HS-5 (cell line): ENCODE results near the gene TECPR2.
"Not testable (repeated sequence)": the region's sequence is repeated elsewhere in the genome, so short reads cannot be mapped to it uniquely, and the experiment has no call there.

Source experiments
- DNase-seq: peaks from one replicate; pipeline ENCODE4 v3.0.0-alpha.2; 2012; ENCODE audit warnings: low read depth

The TECPR2 gene

GRCh38 chr14:102333390-102333789, 29.4 kb upstream of the TECPR2 start:
- DNase-seq = no peak

GRCh38 chr14:102333795-102334705, 28.7 kb upstream of the TECPR2 start:
- DNase-seq = no peak

GRCh38 chr14:102335163-102335562, 27.6 kb upstream of the TECPR2 start:
- no peak for DNase-seq

GRCh38 chr14:102338724-102339123, 24.0 kb upstream of the TECPR2 start:
- no peak for DNase-seq

GRCh38 chr14:102341566-102341965, 21.2 kb upstream of the TECPR2 start:
- no peak for DNase-seq

GRCh38 chr14:102342238-102342637, 20.5 kb upstream of the TECPR2 start:
- no peak for DNase-seq

- no peak for DNase-seq
Observed at GRCh38 chr14:102344084-102344483, 18.7 kb upstream of the TECPR2 start.

- DNase-seq = no peak
Observed at GRCh38 chr14:102344485-102344884, 18.3 kb upstream of the TECPR2 start.

- no peak for DNase-seq
Observed at GRCh38 chr14:102345232-102345631, 17.5 kb upstream of the TECPR2 start.

- DNase-seq = no peak
Observed at GRCh38 chr14:102346645-102347044, 16.1 kb upstream of the TECPR2 start.

- no peak for DNase-seq
Observed at GRCh38 chr14:102348376-102348775, 14.4 kb upstream of the TECPR2 start.

GRCh38 chr14:102351023-102351422, 11.7 kb upstream of the TECPR2 start:
- DNase-seq = no peak

GRCh38 chr14:102351593-102351992, 11.1 kb upstream of the TECPR2 start:
- DNase-seq = not testable (repeated sequence)

GRCh38 chr14:102352213-102352612, 10.5 kb upstream of the TECPR2 start:
- DNase-seq = no peak

GRCh38 chr14:102353126-102353619, 9.6 kb upstream of the TECPR2 start:
- no peak for DNase-seq

GRCh38 chr14:102356280-102356679, 6.5 kb upstream of the TECPR2 start:
- no peak for DNase-seq

GRCh38 chr14:102359341-102359740, 3.4 kb upstream of the TECPR2 start:
- no peak for DNase-seq

- DNase-seq = no peak
Observed at GRCh38 chr14:102360388-102360787, 2.4 kb upstream of the TECPR2 start.

- peak; percentile 32 for DNase-seq
Observed at GRCh38 chr14:102362084-102362483, 657 bp upstream of the TECPR2 start.

GRCh38 chr14:102363182-102363943, 622 bp downstream of the TECPR2 start:
- DNase-seq = no peak

- no peak for DNase-seq
Observed at GRCh38 chr14:102370305-102370809, 7.6 kb downstream of the TECPR2 start.

- no peak for DNase-seq
Observed at GRCh38 chr14:102371361-102371760, 8.6 kb downstream of the TECPR2 start.

- DNase-seq = no peak
Observed at GRCh38 chr14:102373110-102373509, 10.4 kb downstream of the TECPR2 start.
